ENCODE results near the gene GFRA4.

The GFRA4 gene

GRCh38 chr20:3655131-3655405, 8.1 kb downstream of the GFRA4 start:
- DNase-seq (ENCODE audit: low read depth in 1 of 2, low spot score in 1 of 2): no peak

- DNase-seq (ENCODE audit: low read depth in 1 of 2, low spot score in 1 of 2): no peak
Measured at GRCh38 chr20:3654326-3655130, 8.7 kb downstream of the GFRA4 start.

- DNase-seq (ENCODE audit: low read depth in 1 of 2, low spot score in 1 of 2): no peak
Measured at GRCh38 chr20:3653921-3654320, 9.3 kb downstream of the GFRA4 start.

GRCh38 chr20:3652676-3653596, 10.3 kb downstream of the GFRA4 start:
- no peak for DNase-seq (ENCODE audit: low read depth in 1 of 2, low spot score in 1 of 2)

GRCh38 chr20:3652221-3652620, 11.0 kb downstream of the GFRA4 start:
- no peak for DNase-seq (ENCODE audit: low read depth in 1 of 2, low spot score in 1 of 2)

GRCh38 chr20:3651204-3651962, 11.8 kb downstream of the GFRA4 start:
- no peak for DNase-seq (ENCODE audit: low read depth in 1 of 2, low spot score in 1 of 2)

- DNase-seq (ENCODE audit: low read depth in 1 of 2, low spot score in 1 of 2): no peak
Measured at GRCh38 chr20:3648951-3649350, 14.2 kb downstream of the GFRA4 start.

- DNase-seq (ENCODE audit: low read depth in 1 of 2, low spot score in 1 of 2): no peak
Measured at GRCh38 chr20:3647473-3647872, 15.7 kb downstream of the GFRA4 start.

GRCh38 chr20:3646651-3647050, 16.5 kb downstream of the GFRA4 start:
- no peak for DNase-seq (ENCODE audit: low read depth in 1 of 2, low spot score in 1 of 2)

- no peak for DNase-seq (ENCODE audit: low read depth in 1 of 2, low spot score in 1 of 2)
Measured at GRCh38 chr20:3646067-3646440, 17.1 kb downstream of the GFRA4 start.

GRCh38 chr20:3645309-3646066, 17.7 kb downstream of the GFRA4 start:
- no peak for DNase-seq (ENCODE audit: low read depth in 1 of 2, low spot score in 1 of 2)

GRCh38 chr20:3640259-3640658, 22.9 kb downstream of the GFRA4 start:
- DNase-seq (ENCODE audit: low read depth in 1 of 2, low spot score in 1 of 2): no peak

GRCh38 chr20:3635346-3635745, 27.9 kb downstream of the GFRA4 start:
- DNase-seq (ENCODE audit: low read depth in 1 of 2, low spot score in 1 of 2): no peak

GRCh38 chr20:3633913-3634478, 29.2 kb downstream of the GFRA4 start:
- no peak for DNase-seq (ENCODE audit: low read depth in 1 of 2, low spot score in 1 of 2)

GRCh38 chr20:3632311-3633004, 30.7 kb downstream of the GFRA4 start:
- no peak for DNase-seq (ENCODE audit: low read depth in 1 of 2, low spot score in 1 of 2)

- no peak for DNase-seq (ENCODE audit: low read depth in 1 of 2, low spot score in 1 of 2)
Measured at GRCh38 chr20:3631534-3631933, 31.7 kb downstream of the GFRA4 start.

- no peak for DNase-seq (ENCODE audit: low read depth in 1 of 2, low spot score in 1 of 2)
Measured at GRCh38 chr20:3630429-3630828, 32.8 kb downstream of the GFRA4 start.

GRCh38 chr20:3629893-3630292, 33.3 kb downstream of the GFRA4 start:
- DNase-seq (ENCODE audit: low read depth in 1 of 2, low spot score in 1 of 2): no peak

- no peak for DNase-seq (ENCODE audit: low read depth in 1 of 2, low spot score in 1 of 2)
Measured at GRCh38 chr20:3628502-3629314, 34.5 kb downstream of the GFRA4 start.
